NCI-H2196 treated with DMSO at 0.1 percent for 48 hours (cell line): Measurements from ENCODE around the gene AMER1.

Experiments
- DNase-seq: peaks from one replicate; lab custom pipeline; 2025; ENCODE audit not compliant: unreplicated experiment; lab: John Stamatoyannopoulos, UW

AMER1 gene

DNA sequence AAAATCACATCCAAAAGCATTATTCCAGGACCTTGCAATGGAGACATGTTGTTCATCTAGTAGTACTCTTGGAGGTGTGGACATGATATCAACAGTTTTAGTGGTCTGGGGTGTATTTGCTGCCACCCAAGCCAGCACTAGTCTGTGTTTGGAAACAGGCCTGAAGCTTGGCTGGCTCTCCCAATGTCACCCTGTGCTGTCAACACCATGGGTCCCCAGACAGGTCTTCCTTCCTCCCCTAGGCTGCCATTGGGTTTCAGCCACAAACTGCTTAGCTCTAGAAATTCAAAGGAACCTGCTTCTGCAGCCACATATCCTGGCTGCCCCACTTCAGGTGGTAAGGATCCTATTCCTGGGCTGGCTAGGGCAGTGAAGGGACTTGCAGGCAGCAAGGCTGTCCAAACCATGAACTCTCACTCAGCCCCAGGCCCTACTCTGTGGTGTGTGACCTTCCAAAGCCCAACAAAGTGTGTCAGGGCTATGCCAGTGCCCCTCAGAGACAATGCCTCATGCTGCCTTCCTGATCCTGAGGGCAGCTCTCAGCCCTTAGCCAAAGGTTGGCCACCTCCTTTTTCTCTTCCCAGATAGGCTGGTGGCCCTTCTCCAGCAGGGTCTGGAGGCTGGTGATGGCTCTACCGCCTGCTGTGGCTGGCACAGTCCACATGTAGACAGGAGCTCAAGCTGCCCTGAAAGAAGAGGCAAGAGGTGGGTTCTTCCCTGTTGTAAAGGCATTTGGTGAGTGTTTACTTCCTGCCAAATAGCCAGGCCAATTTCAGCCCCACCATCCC, 18.3 kb downstream of the AMER1 start:
- no peak for DNase-seq

DNA sequence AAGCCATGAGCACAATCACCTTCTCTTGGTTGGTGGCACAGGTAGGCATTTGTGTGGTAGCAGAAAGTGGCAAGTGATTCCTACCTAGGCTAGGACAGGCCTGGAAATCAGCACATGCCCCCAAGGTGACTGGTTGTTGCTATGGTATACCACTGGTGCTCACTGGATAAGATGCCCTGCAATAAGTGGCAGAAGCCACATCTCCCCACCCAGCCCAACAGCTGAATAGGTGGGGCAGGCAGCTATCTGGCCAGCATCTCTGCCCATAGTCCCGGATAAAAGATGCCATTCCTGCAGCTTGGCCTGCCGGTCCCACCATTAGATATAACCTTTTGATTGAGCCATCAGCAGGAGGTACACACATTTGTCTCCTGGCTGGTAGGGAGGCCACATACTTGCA, 21.1 kb downstream of the AMER1 start:
- no peak for DNase-seq

DNA sequence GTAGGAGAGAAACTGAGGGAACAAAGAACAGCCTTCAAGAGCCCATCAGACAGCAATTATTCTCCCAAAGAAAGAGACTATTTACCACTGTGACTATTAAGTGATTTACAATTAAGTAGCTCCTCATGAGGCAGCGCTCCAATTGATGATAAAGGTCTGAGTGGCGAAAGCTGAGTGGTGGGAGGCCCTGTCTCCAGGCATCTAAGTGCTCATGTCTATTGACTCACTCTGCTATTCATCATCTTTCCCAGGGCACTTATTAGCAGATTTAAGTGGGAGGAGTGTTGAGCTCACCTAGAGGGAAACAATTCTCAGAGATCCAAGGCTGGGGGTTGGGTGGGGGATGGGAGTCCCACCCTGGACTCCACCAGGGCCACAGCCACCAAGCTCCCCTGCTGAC, 23.3 kb downstream of the AMER1 start:
- no peak for DNase-seq

DNA sequence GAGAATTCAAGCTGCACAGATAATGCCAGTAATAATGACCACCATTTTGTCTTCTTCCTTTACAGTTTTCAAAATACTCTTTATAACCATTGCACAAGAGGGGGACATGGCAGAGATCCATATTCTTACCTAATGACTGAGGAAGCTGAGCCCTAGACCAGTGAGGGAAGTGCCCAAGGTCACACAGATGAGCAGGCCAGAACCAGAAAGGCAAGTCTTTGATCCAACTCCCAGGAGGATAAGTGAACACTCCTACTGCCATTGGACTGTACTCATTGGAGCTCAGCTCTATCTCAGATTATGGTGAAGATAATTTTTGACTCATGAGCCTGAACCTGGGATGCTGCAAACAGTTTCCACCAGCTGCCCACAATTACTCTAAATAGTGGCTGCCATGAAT, 28.6 kb downstream of the AMER1 start:
- DNase-seq = no peak

DNA sequence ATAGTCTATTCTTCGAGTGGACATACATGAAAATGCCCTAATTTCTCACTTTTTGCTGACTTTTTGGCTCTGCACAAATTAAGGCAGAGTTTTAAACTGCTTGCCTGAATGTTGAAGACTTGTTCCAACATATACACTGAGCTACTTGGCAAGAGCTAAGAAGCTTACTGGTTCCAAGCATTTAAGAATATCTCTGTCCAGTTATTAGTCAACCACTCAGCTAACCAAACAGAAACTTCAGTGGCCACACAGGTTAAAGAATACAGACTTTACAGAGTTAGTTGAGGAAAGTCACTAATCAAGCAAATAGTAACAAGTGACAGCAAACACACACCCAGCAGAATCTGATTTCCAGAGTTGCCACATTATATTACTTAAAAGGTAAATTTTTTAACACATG, 35.5 kb downstream of the AMER1 start:
- no peak for DNase-seq

DNA sequence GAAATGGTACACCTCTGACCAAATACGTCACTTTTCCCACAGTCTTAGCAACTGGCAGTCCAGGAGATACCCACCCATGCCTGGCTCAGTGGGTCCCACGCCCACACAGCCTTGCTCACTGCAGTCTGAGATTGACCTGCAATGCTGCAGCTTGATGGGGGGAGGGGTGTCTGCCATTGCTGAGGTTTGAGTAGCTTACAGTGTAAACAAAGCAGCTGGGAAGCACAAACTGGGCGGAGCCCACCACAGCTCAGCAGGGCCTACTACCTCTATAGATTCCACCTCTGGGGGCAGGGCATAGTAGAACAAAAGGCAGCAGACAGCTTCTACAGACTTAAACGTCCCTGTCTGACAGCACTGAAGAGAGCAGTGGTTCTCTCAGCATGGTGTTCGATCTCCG, 52.7 kb downstream of the AMER1 start:
- no peak for DNase-seq

DNA sequence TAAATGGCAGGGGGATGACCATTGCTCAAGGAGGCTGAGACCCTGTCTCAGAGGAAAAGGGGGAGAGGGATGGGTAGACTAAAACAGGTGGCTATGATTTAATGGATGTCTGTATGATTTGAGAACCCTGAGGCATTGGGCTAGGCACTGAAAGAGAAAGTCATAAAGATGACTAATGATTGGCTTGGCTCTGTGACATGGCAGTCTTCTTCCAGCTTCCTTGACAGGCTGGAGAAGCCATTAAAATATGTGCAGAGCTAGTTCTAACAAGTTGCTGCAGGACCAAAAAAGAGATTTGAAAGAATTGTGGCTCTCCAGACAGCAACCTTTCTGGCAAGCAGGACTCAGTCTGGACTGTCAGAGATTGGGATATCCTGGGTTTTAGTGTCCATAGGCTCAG, 53.6 kb downstream of the AMER1 start:
- no peak for DNase-seq

DNA sequence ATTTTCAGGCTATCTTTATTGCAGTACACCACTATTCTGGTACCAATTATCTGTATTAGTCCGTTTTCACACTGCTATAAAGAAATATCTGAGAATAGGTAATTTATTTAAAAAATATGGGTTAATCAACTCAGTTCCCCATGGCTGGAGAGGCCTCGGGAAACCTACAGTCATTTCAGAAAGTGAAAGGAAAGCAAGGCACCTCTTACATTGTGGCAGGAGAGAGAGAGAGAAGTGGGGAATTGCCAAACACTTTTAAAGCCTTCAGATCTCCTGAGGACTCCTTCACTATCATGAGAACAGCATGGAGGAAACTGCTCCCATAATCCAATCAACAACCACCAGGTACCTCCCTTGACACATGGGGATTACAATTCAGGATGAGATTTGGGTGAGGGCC, 54.7 kb downstream of the AMER1 start:
- DNase-seq = no peak
